ENCODE results near the gene CALR.

CALR gene

DNA sequence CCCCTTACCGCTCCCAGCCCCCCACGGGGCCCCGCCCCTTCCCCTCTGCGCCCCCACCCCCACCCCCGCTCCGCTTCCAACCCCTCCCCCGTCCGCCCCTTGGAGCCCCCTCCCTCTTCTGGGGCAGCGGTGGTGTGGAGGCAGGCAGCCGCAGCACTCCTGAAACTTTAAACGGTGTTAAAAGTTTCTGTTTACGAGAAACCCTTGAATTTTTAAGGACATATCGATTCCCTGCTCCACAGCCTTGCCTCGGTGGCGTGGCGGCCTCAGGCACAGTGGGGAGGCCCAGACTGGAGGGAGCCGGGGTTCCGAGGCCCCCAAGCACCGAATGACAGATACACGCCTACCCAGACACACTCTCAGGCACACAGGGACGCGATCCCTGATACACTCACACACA lies 52.0 kb downstream of the CALR start:
- Histone ChIP-seq H3K4me1 (ENCODE audit: control insufficient read depth, insufficient read depth, low read length) (peaks cover 2% of the 10 kb centered on the region), H3K9me3 (ENCODE audit: control insufficient read depth, insufficient read depth, low read length) (no peaks in the 10 kb centered on the region)

DNA sequence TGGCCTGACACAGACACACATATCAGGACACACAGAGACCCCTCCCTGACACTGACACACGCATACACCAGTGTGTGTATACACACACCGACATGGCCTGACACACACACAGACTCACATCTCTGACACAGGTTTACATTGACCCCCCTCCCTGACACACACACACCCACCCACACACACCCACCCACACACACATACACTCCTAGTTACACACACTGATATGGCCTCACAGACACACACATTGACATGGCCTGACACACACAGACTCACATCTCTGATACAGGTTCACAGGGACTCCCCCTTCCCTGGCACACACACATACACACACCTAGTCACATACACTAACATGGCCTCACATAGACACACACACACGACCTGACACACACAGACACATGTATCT lies 52.4 kb downstream of the CALR start:
- Histone ChIP-seq H3K36me3 (ENCODE audit: control insufficient read depth, insufficient read depth, low read length) (no peaks in the 10 kb centered on the region), H3K27me3 (ENCODE audit: control insufficient read depth, insufficient read depth, low read length) (peaks cover 70% of the 10 kb centered on the region), H3K9me3 (ENCODE audit: control insufficient read depth, insufficient read depth, low read length) (no peaks in the 10 kb centered on the region), H3K4me3 (ENCODE audit: low read depth, low read length) (no peak overlapping the region), H3K4me1 (ENCODE audit: control insufficient read depth, insufficient read depth, low read length) (no peaks in the 10 kb centered on the region), H3K9ac (ENCODE audit: low read depth, low read length) (no peak overlapping the region)

More for the DNA sequence above, 52.0 kb downstream of the CALR start:
- Histone ChIP-seq H3K9ac (ENCODE audit: low read depth, low read length) (no peak overlapping the region), H3K4me3 (ENCODE audit: low read depth, low read length) (no peak overlapping the region), H3K27me3 (ENCODE audit: control insufficient read depth, insufficient read depth, low read length) (peaks cover 73% of the 10 kb centered on the region), H3K36me3 (ENCODE audit: control insufficient read depth, insufficient read depth, low read length) (no peaks in the 10 kb centered on the region)

DNA sequence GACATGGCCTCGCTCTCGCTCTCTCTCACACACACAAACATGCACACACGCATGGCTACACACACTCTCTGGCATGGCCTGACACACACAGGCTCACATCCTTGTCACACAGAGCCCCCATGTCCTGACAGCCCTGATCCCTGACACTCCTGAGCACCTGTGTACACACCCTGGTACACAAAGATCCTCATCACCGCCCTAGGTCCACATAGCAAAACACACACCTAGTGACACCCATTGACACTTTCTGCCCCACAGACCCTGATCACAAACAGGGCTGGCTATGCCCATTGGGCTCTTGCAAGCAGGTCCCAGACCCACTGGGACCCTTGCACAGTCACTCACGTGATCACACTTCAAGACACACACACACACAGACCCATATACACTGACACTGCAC lies 52.9 kb downstream of the CALR start:
- H3K9ac ChIP-seq (ENCODE audit: low read depth, low read length), result no peak overlapping the region
- no peak overlapping the region for H3K4me3 ChIP-seq (ENCODE audit: low read depth, low read length)
- H3K27me3 ChIP-seq (ENCODE audit: control insufficient read depth, insufficient read depth, low read length), result peaks cover 74% of the 10 kb centered on the region
- no peaks in the 10 kb centered on the region for H3K9me3 ChIP-seq (ENCODE audit: control insufficient read depth, insufficient read depth, low read length)
- H3K36me3 ChIP-seq (ENCODE audit: control insufficient read depth, insufficient read depth, low read length), result no peaks in the 10 kb centered on the region
- H3K4me1 ChIP-seq (ENCODE audit: control insufficient read depth, insufficient read depth, low read length), result no peaks in the 10 kb centered on the region

DNA sequence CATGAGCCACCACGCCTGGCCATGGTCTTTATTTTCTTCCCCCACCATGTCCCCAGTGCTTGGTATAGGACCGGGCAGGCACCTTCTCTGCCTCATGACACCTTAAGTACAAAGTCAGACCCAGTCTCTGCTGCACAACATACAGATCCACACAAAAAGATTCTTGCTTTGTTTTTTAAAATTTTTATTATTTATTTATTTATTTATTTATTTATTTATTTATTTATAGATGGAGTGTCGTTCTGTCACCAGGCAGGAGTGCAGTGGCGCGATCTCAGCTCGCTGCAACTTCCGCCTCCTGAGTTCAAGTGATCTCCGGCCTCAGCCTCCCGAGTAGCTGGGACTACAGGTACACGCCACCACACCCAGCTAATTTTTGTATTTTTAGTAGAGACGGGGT lies 54.3 kb downstream of the CALR start:
- Histone ChIP-seq H3K27me3 (ENCODE audit: control insufficient read depth, insufficient read depth, low read length) (peaks cover 81% of the 10 kb centered on the region), H3K36me3 (ENCODE audit: control insufficient read depth, insufficient read depth, low read length) (no peaks in the 10 kb centered on the region), H3K4me1 (ENCODE audit: control insufficient read depth, insufficient read depth, low read length) (no peaks in the 10 kb centered on the region), H3K4me3 (ENCODE audit: low read depth, low read length) (no peak overlapping the region), H3K9me3 (ENCODE audit: control insufficient read depth, insufficient read depth, low read length) (no peaks in the 10 kb centered on the region), H3K9ac (ENCODE audit: low read depth, low read length) (no peak overlapping the region)

DNA sequence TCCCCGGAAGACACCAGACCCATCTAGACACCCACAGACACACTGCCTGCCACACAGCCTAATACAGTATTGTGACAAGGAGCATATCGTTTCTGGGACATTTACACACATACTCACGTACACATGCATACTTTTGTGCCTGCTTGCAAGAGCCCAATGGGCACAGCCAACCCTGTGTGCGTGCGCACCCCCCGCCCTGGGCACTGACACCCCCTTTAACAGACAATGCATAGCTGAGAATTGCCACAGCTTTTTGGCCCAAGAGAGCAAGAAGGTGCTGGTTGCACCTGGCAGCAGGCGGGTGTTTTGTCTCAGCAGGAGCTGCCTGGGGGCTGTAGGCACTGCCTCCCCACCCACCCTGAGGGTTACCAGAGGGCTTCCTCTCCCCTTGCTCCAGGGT lies 55.2 kb downstream of the CALR start:
- H3K9ac ChIP-seq (ENCODE audit: low read depth, low read length), result no peak overlapping the region
- no peak overlapping the region for H3K4me3 ChIP-seq (ENCODE audit: low read depth, low read length)
- H3K36me3 ChIP-seq (ENCODE audit: control insufficient read depth, insufficient read depth, low read length), result no peaks in the 10 kb centered on the region
- H3K4me1 ChIP-seq (ENCODE audit: control insufficient read depth, insufficient read depth, low read length), result no peaks in the 10 kb centered on the region
- H3K27me3 ChIP-seq (ENCODE audit: control insufficient read depth, insufficient read depth, low read length), result peaks cover 84% of the 10 kb centered on the region
- no peaks in the 10 kb centered on the region for H3K9me3 ChIP-seq (ENCODE audit: control insufficient read depth, insufficient read depth, low read length)
